ENCODE data around the gene MBD6. TPM values are rescaled to one million over a fixed set of nuclear protein-coding genes. Genes with fewer than 3 reads are reported as not detected.

Gene MBD6
- total RNA-seq, 1 donor from 2014 or later: 34.5 TPM

Small RNA genes within 50 kb of the gene (microRNA-seq; reads per million reads assigned to microRNA genes)
- gene MIR616 (not detected), gene MIR6758 (not detected)

Other genes starting within 250 kb of the MBD6 start
- gene R3HDM2, start 91.8 kb upstream of the MBD6 start, total RNA-seq: 56.7 TPM
- gene INHBC, start 88.0 kb upstream of the MBD6 start, total RNA-seq: not detected
- gene INHBE, start 67.5 kb upstream of the MBD6 start, total RNA-seq: not detected
- gene GLI1, start 63.0 kb upstream of the MBD6 start, total RNA-seq: 0.92 TPM
- 6.4 TPM for gene ARHGAP9, start 43.0 kb upstream of the MBD6 start, total RNA-seq
- gene MARS1, start 34.8 kb upstream of the MBD6 start, total RNA-seq: 89.7 TPM
- 19.2 TPM for gene DDIT3, start 2.3 kb upstream of the MBD6 start, total RNA-seq
- gene DCTN2, start 24.4 kb downstream of the MBD6 start, total RNA-seq: 92.5 TPM
- 0.05 TPM for gene KIF5A, start 27.2 kb downstream of the MBD6 start, total RNA-seq
- 13.1 TPM for gene PIP4K2C, start 68.4 kb downstream of the MBD6 start, total RNA-seq
- 23.8 TPM for gene DTX3, start 82.0 kb downstream of the MBD6 start, total RNA-seq
- 13.0 TPM for gene ARHGEF25, start 88.6 kb downstream of the MBD6 start, total RNA-seq
- gene B4GALNT1, start 110.4 kb downstream of the MBD6 start, total RNA-seq: 7.3 TPM
- 110 TPM for gene OS9, start 171.3 kb downstream of the MBD6 start, total RNA-seq
- 7.8 TPM for gene AGAP2, start 215.9 kb downstream of the MBD6 start, total RNA-seq
- 27.9 TPM for gene TSPAN31, start 222.2 kb downstream of the MBD6 start, total RNA-seq
- 42.3 TPM for gene CDK4, start 229.5 kb downstream of the MBD6 start, total RNA-seq
- gene MARCHF9, start 232.3 kb downstream of the MBD6 start, total RNA-seq: 14.5 TPM
- gene CYP27B1, start 244.3 kb downstream of the MBD6 start, total RNA-seq: 0.49 TPM
- gene METTL1, start 249.3 kb downstream of the MBD6 start, total RNA-seq: 7.0 TPM
- gene EEF1AKMT3, start 249.8 kb downstream of the MBD6 start, total RNA-seq: 1.2 TPM